H9 (cell line): Measurements from ENCODE around the gene SRPK3. TPM values are rescaled to one million over a fixed set of nuclear protein-coding genes. Genes with fewer than 3 reads are reported as not detected.

Source experiments
- DNase-seq: peaks from one replicate; pipeline ENCODE4 v3.0.0-alpha.2; 2017
- H2AFZ ChIP-seq: one replicate; pipeline ENCODE4 v1.6.1; 2013; ENCODE audit warnings: mild to moderate bottlenecking, low read length, control low read depth, moderate library complexity
- H2AK5ac ChIP-seq: 2 replicates; pipeline ENCODE4 v1.6.1; 2013; ENCODE audit warnings: low read length, control low read depth, mixed read lengths; ENCODE audit not compliant: insufficient read length
- H2BK120ac ChIP-seq: one replicate; pipeline ENCODE4 v1.6.1; 2013; ENCODE audit warnings: low read depth, mild to moderate bottlenecking, low read length, control low read depth, inconsistent platforms; ENCODE audit not compliant: poor library complexity, severe bottlenecking
- H2BK12ac ChIP-seq: 2 replicates; pipeline ENCODE4 v1.6.1; 2013; ENCODE audit warnings: low read length, control low read depth, mixed read lengths, low read depth; ENCODE audit not compliant: insufficient read length
- H2BK15ac ChIP-seq: 2 replicates; pipeline ENCODE4 v1.6.1; 2013; ENCODE audit warnings: low read depth, low read length, control low read depth
- H2BK20ac ChIP-seq: one replicate; pipeline ENCODE4 v1.6.1; 2013; ENCODE audit warnings: low read depth, mild to moderate bottlenecking, low read length, control low read depth, inconsistent platforms; ENCODE audit not compliant: poor library complexity, severe bottlenecking
- H2BK5ac ChIP-seq: 2 replicates; pipeline ENCODE4 v1.6.1; 2013; ENCODE audit warnings: low read length, control low read depth, mixed read lengths; ENCODE audit not compliant: insufficient read length
- H3K14ac ChIP-seq: 2 replicates; pipeline ENCODE4 v1.6.1; 2013; ENCODE audit warnings: low read length, control low read depth; ENCODE audit not compliant: insufficient read depth
- H3K18ac ChIP-seq: 2 replicates; pipeline ENCODE4 v1.6.1; 2013; ENCODE audit warnings: low read depth, mild to moderate bottlenecking, mixed read lengths, low read length, control low read depth; ENCODE audit not compliant: insufficient read length
- H3K23ac ChIP-seq: 2 replicates; pipeline ENCODE4 v1.6.1; 2013; ENCODE audit warnings: low read length, control low read depth, mixed read lengths, low read depth; ENCODE audit not compliant: insufficient read length
- H3K23me2 ChIP-seq: 2 replicates; pipeline ENCODE4 v1.6.1; 2013; ENCODE audit warnings: low read depth, mild to moderate bottlenecking, mixed read lengths, low read length, control low read depth; ENCODE audit not compliant: insufficient read length, poor library complexity, severe bottlenecking
- H3K27ac ChIP-seq: 2 replicates; pipeline ENCODE4 v1.5.1; 2013; ENCODE audit warnings: low read length, control low read depth, mixed read lengths, low read depth; ENCODE audit not compliant: insufficient read length
- H3K27me3 ChIP-seq: 2 replicates; pipeline ENCODE4 v1.6.1; 2013; ENCODE audit warnings: low read length, control low read depth, inconsistent platforms; ENCODE audit not compliant: insufficient read depth
- H3K4ac ChIP-seq: 2 replicates; pipeline ENCODE4 v1.6.1; 2013; ENCODE audit warnings: low read depth, mild to moderate bottlenecking, control low read depth, inconsistent platforms, low read length, moderate library complexity
- H3K4me1 ChIP-seq: 2 replicates; pipeline ENCODE4 v1.6.1; 2013; ENCODE audit warnings: low read length, control low read depth, inconsistent platforms; ENCODE audit not compliant: insufficient read depth
- H3K4me2 ChIP-seq: 2 replicates; pipeline ENCODE4 v1.6.1; 2013; ENCODE audit warnings: low read length, control low read depth, mixed read lengths; ENCODE audit not compliant: insufficient read length, insufficient read depth
- H3K56ac ChIP-seq: 2 replicates; pipeline ENCODE4 v1.6.1; 2013; ENCODE audit warnings: low read depth, mild to moderate bottlenecking, mixed read lengths, low read length, control low read depth; ENCODE audit not compliant: insufficient read length
- H3K79me1 ChIP-seq: 2 replicates; pipeline ENCODE4 v1.6.1; 2013; ENCODE audit warnings: low read depth, mild to moderate bottlenecking, moderate library complexity, low read length, control low read depth, inconsistent platforms; ENCODE audit not compliant: insufficient read depth, poor library complexity, severe bottlenecking
- H3K79me2 ChIP-seq: 2 replicates; pipeline ENCODE4 v1.6.1; 2013; ENCODE audit warnings: low read length, control low read depth, inconsistent platforms; ENCODE audit not compliant: insufficient read depth
- H3K9ac ChIP-seq: 2 replicates; pipeline ENCODE4 v1.6.1; 2013; ENCODE audit warnings: low read length, control low read depth, mixed read lengths; ENCODE audit not compliant: insufficient read length; ENCODE audit errors: extremely low read depth
- H3K9me3 ChIP-seq: one replicate; pipeline ENCODE4 v1.6.1; 2013; ENCODE audit warnings: low read depth, low read length, inconsistent platforms; ENCODE audit not compliant: control insufficient read depth
- H3T11ph ChIP-seq: one replicate; pipeline ENCODE4 v1.6.1; 2013; ENCODE audit warnings: mild to moderate bottlenecking, low read length, control low read depth, inconsistent platforms
- H4K20me1 ChIP-seq: one replicate; pipeline ENCODE4 v1.6.1; 2013; ENCODE audit not compliant: control insufficient read depth, insufficient read length, insufficient read depth
- H4K5ac ChIP-seq: 2 replicates; pipeline ENCODE4 v1.6.1; 2013; ENCODE audit warnings: low read depth, mild to moderate bottlenecking, mixed read lengths, low read length, control low read depth; ENCODE audit not compliant: insufficient read length
- H4K8ac ChIP-seq: replicated peaks from 2 replicates; pipeline ENCODE4 v1.6.1; 2013; ENCODE audit warnings: low read length, control low read depth, mixed read lengths, low read depth; ENCODE audit not compliant: insufficient read length
- H4K91ac ChIP-seq: 2 replicates; pipeline ENCODE4 v1.6.1; 2013; ENCODE audit warnings: low read depth, mild to moderate bottlenecking, moderate library complexity, mixed read lengths, low read length, control low read depth; ENCODE audit not compliant: insufficient read length
- H3K27ac Mint-ChIP-seq, 3 experiments: 2 replicates in 2 of 3; 3 replicates in 1 of 3; pipeline ENCODE4 v1.8.0; 2020 to 2021; ENCODE audit warnings: mixed read lengths in 3 of 3, mild to moderate bottlenecking in 1 of 3, moderate library complexity in 1 of 3
- H3K27me3 Mint-ChIP-seq: 2 replicates; pipeline ENCODE4 v1.8.0; 2021; ENCODE audit warnings: low read depth, mild to moderate bottlenecking, moderate library complexity, mixed read lengths
- H3K36me3 Mint-ChIP-seq, 3 experiments: 2 replicates in 2 of 3; 3 replicates in 1 of 3; pipeline ENCODE4 v1.8.0; 2020 to 2021; ENCODE audit warnings: low read depth in 3 of 3, mixed read lengths in 3 of 3; ENCODE audit not compliant: insufficient read depth in 1 of 3
- H3K4me1 Mint-ChIP-seq, 2 experiments: 2 replicates each; pipeline ENCODE4 v1.8.0; 2020; ENCODE audit warnings: mixed read lengths in 2 of 2
- H3K4me3 Mint-ChIP-seq, 2 experiments: 2 replicates in 1 of 2; 3 replicates in 1 of 2; pipeline ENCODE4 v1.8.0; 2020 to 2021; ENCODE audit warnings: mild to moderate bottlenecking in 2 of 2, mixed read lengths in 2 of 2, moderate library complexity in 1 of 2
- H3K9me3 Mint-ChIP-seq, 2 experiments: 2 replicates in 1 of 2; 3 replicates in 1 of 2; pipeline ENCODE4 v1.8.0; 2020; ENCODE audit warnings: mild to moderate bottlenecking in 2 of 2, mixed read lengths in 2 of 2, moderate library complexity in 1 of 2
- WGBS: extraction: QIAGEN DNeasy Blood & Tissue Kit; methylation state at CpG from one replicate; pipeline ENCODE4 v1.1.7; 2013; ENCODE audit warnings: missing lambda C conversion rate, low lambda C conversion rate, mixed read lengths; ENCODE audit not compliant: insufficient read length; ENCODE audit errors: extremely low coverage; 5-methylcytosine and 5-hydroxymethylcytosine counted together
- total RNA-seq: library from RNA; stranded (reverse); gene quantifications from 2 replicates; pipeline ENCODE4 v1.2.1, GENCODE V29; 2021
- TF ChIP-seq, protein P1 (sequence below): fragments of 200-600 bp; sonication (generic); conservative IDR thresholded peaks from 3 replicates; pipeline ENCODE4 v1.8.0; 2021; ENCODE audit warnings: antibody characterized with exemption, mild to moderate bottlenecking

The SRPK3 gene
- total RNA-seq, 1 experiment from 2014 or later = not detected

DNA sequence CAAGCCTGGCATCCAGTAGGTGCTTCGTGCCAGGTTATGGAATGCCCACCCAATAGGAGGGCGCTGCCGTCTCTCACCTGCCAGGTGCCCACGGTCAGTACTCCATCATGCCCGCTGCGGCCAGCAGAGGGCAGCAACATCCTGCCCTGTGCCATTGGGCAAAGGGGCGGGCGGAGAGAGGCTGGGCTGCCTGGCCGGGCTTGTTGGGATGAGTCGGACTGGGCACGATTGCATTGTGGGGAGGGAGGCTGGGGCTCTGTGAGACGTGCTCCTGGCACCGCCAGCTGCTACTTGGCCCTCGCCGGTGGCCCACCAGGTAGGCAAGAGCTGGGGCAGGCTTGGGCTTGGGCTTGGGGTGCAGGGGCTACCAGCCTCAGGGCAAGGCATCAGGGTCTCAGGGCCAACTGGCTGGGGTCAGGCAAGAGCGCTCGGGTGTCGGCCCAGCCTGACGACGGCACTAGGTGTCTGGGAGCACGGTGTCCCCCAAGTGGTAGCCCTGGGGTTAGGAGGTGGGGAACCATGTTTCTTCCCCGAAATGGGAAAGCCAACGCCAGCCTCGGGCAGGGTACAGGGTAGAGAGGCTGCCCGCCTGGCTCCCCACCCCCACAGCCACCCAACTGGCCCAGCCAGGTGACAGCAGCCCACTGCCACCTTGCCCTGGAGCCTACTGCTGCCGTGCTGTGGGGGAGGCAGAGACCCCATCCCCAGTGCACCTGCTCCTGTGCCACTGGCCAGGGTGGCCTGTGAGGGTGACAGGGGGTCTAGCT is 16.7 kb upstream of the SRPK3 start, which contains the start of gene PLXNB3:
Gene PLXNB3 (plus strand): TSS at position 261 of the 767 bp plus-strand sequence. CDS start 1,287 bp downstream, outside the sequence.
- H2BK15ac ChIP-seq = no peak within 1 kb of the TSS
- no peaks in the 10 kb centered on the region for H3K4me1 ChIP-seq
- H4K91ac ChIP-seq = no peak within 1 kb of the TSS
- H3K4ac ChIP-seq = no peak within 1 kb of the TSS
- H3K23ac ChIP-seq = no peak within 1 kb of the TSS
- H3K27me3 Mint-ChIP-seq = peaks cover 10% of the 10 kb centered on the region
- H2AK5ac ChIP-seq = no peak within 1 kb of the TSS
- no peak within 1 kb of the TSS for H2BK20ac ChIP-seq
- H3K79me1 ChIP-seq = no peaks in the 10 kb centered on the region
- H3K27me3 ChIP-seq = no peaks in the 10 kb centered on the region
- no peak within 1 kb of the TSS; the same call in 1 of the 2 replicates for H3K14ac ChIP-seq
- TF ChIP-seq, protein P1, sequence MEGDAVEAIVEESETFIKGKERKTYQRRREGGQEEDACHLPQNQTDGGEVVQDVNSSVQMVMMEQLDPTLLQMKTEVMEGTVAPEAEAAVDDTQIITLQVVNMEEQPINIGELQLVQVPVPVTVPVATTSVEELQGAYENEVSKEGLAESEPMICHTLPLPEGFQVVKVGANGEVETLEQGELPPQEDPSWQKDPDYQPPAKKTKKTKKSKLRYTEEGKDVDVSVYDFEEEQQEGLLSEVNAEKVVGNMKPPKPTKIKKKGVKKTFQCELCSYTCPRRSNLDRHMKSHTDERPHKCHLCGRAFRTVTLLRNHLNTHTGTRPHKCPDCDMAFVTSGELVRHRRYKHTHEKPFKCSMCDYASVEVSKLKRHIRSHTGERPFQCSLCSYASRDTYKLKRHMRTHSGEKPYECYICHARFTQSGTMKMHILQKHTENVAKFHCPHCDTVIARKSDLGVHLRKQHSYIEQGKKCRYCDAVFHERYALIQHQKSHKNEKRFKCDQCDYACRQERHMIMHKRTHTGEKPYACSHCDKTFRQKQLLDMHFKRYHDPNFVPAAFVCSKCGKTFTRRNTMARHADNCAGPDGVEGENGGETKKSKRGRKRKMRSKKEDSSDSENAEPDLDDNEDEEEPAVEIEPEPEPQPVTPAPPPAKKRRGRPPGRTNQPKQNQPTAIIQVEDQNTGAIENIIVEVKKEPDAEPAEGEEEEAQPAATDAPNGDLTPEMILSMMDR = peak; percentile 83
- H4K8ac ChIP-seq = no peak within 1 kb of the TSS
- no peak within 1 kb of the TSS for H3K27ac ChIP-seq
- H2AFZ ChIP-seq = no peak within 1 kb of the TSS
- peaks cover 0 to 3% (median 2%) of the 10 kb centered on the region in 3 experiments; a peak in 4 of 7 replicates for H3K36me3 Mint-ChIP-seq
- H3K4me2 ChIP-seq = no peak within 1 kb of the TSS
- no peaks in the 10 kb centered on the region for H3K23me2 ChIP-seq
- H3K9me3 ChIP-seq = peaks cover 7% of the 10 kb centered on the region
- no peak within 1 kb of the TSS for H2BK120ac ChIP-seq
- no peak within 1 kb of the TSS for H3K27ac Mint-ChIP-seq
- no peak within 1 kb of the TSS for H3K18ac ChIP-seq
- no peak within 1 kb of the TSS for H4K5ac ChIP-seq
- peak; percentile 80 for DNase-seq
- H2BK12ac ChIP-seq = no peak within 1 kb of the TSS
- H3K9me3 Mint-ChIP-seq = peaks cover 51 to 65% of the 10 kb centered on the region in 2 experiments
- WGBS = no CpG with 5 or more reads among the region's 26 CpGs
- peak within 1 kb of the TSS in 1 of 2 experiments; percentile 55; a peak in 1 of 5 replicates for H3K4me3 Mint-ChIP-seq
- H3K56ac ChIP-seq = no peak within 1 kb of the TSS
- H2BK5ac ChIP-seq = no peak within 1 kb of the TSS
- H3K4me1 Mint-ChIP-seq = peaks cover 4 to 6% of the 10 kb centered on the region in 2 experiments; a peak in 3 of 4 replicates
- H3T11ph ChIP-seq = no peak within 1 kb of the TSS
- H3K79me2 ChIP-seq = no peaks in the 10 kb centered on the region
- no peak within 1 kb of the TSS for H3K9ac ChIP-seq
- H4K20me1 ChIP-seq = no peaks in the 10 kb centered on the region
